ENCODE data around the gene TMEM60. TPM values are rescaled to one million over a fixed set of nuclear protein-coding genes. Genes with fewer than 3 reads are reported as not detected.

Gene TMEM60
- polyA plus RNA-seq, 1 donor from 2014 or later: 29.3 TPM

DNA sequence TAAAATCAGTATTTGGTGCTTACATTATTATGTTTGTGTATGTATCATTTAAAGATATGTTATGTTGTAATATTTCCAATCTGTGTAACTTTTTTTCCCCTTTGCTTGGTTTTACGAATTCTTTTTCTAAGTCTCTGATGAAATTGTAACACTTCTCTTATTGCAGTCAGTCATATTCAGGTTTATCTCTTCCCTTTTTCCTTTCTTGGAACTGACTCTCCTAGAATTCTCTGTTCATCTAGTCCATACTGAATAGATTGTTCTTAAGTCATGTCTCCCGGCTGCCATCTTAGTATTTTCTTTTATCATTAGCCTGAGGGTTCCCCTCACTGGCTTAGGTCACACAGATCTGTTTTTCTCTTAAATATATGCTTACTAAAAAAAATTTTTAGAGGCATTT is 45.0 kb upstream of the TMEM60 start:
- Histone ChIP-seq H3K9ac (ENCODE audit: low read length) (no peak overlapping the region), H3K4me2 (ENCODE audit: low read length) (no peak overlapping the region), H4K20me1 (ENCODE audit: insufficient read depth) (no peaks in the 10 kb centered on the region), H3K36me3 (ENCODE audit: insufficient read depth, low read length) (no peaks in the 10 kb centered on the region), H3K4me3 (ENCODE audit: low read length) (no peak overlapping the region), H3K9me3 (ENCODE audit: low read length) (no peaks in the 10 kb centered on the region), H2AFZ (ENCODE audit: low read depth, low read length) (no peak overlapping the region), H3K9me2 (ENCODE audit: insufficient read depth, low read length) (no peaks in the 10 kb centered on the region), H3K27me3 (ENCODE audit: insufficient read depth, low read depth, low read length) (no peaks in the 10 kb centered on the region), H3F3A (ENCODE audit: insufficient read depth, low read length, poor library complexity, severe bottlenecking) (no peaks in the 10 kb centered on the region), H3K79me2 (replicated peaks; ENCODE audit: insufficient read depth, low read length) (no peaks in the 10 kb centered on the region), H3K27ac (ENCODE audit: low read length) (no peak overlapping the region)
- TF ChIP-seq, protein P1, sequence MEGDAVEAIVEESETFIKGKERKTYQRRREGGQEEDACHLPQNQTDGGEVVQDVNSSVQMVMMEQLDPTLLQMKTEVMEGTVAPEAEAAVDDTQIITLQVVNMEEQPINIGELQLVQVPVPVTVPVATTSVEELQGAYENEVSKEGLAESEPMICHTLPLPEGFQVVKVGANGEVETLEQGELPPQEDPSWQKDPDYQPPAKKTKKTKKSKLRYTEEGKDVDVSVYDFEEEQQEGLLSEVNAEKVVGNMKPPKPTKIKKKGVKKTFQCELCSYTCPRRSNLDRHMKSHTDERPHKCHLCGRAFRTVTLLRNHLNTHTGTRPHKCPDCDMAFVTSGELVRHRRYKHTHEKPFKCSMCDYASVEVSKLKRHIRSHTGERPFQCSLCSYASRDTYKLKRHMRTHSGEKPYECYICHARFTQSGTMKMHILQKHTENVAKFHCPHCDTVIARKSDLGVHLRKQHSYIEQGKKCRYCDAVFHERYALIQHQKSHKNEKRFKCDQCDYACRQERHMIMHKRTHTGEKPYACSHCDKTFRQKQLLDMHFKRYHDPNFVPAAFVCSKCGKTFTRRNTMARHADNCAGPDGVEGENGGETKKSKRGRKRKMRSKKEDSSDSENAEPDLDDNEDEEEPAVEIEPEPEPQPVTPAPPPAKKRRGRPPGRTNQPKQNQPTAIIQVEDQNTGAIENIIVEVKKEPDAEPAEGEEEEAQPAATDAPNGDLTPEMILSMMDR (IDR thresholded peaks at IDR 0.05; ENCODE audit: poor library complexity, severe bottlenecking): no peak
- TF ChIP-seq RAD21 (conservative IDR thresholded peaks at IDR 0.05) (no peak), EP300 (conservative IDR thresholded peaks at IDR 0.05; ENCODE audit: poor library complexity, severe bottlenecking) (no peak), TAF1 (IDR thresholded peaks at IDR 0.05; ENCODE audit: low read depth) (no peak), POLR2AphosphoS5 (IDR thresholded peaks at IDR 0.05) (no peak), MXI1 (conservative IDR thresholded peaks at IDR 0.05; ENCODE audit: poor library complexity, severe bottlenecking) (no peak), SMC3 (conservative IDR thresholded peaks at IDR 0.05; ENCODE audit: poor library complexity) (no peak), EZH2 (IDR thresholded peaks at IDR 0.05; ENCODE audit: borderline replicate concordance, insufficient read depth, low read length, poor library complexity, severe bottlenecking) (no peak)
- TF ChIP-seq, protein P2, sequence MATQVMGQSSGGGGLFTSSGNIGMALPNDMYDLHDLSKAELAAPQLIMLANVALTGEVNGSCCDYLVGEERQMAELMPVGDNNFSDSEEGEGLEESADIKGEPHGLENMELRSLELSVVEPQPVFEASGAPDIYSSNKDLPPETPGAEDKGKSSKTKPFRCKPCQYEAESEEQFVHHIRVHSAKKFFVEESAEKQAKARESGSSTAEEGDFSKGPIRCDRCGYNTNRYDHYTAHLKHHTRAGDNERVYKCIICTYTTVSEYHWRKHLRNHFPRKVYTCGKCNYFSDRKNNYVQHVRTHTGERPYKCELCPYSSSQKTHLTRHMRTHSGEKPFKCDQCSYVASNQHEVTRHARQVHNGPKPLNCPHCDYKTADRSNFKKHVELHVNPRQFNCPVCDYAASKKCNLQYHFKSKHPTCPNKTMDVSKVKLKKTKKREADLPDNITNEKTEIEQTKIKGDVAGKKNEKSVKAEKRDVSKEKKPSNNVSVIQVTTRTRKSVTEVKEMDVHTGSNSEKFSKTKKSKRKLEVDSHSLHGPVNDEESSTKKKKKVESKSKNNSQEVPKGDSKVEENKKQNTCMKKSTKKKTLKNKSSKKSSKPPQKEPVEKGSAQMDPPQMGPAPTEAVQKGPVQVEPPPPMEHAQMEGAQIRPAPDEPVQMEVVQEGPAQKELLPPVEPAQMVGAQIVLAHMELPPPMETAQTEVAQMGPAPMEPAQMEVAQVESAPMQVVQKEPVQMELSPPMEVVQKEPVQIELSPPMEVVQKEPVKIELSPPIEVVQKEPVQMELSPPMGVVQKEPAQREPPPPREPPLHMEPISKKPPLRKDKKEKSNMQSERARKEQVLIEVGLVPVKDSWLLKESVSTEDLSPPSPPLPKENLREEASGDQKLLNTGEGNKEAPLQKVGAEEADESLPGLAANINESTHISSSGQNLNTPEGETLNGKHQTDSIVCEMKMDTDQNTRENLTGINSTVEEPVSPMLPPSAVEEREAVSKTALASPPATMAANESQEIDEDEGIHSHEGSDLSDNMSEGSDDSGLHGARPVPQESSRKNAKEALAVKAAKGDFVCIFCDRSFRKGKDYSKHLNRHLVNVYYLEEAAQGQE (IDR thresholded peaks at IDR 0.05; ENCODE audit: borderline replicate concordance): no peak

DNA sequence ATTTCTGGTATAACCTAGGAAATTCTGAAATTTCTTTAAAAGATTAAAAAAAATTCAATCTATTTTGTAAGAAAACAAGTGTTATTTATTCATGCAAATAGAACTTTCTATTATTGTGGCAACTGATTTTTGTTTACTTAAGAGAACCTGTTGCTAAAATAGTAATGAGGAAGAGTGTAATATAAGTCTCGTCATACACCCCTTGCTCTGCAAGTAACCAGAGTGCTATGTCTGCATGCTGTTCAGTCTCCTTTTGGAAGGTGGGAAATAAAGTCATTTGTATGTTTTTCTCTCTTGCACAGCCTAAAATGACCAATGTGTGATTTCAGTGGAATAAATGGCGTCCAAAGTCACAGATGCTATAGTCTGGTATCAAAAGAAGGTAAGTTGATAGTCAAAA is 41.7 kb upstream of the TMEM60 start:
- no peaks in the 10 kb centered on the region for H3K36me3 ChIP-seq (ENCODE audit: insufficient read depth, low read length)
- H3K9me2 ChIP-seq (ENCODE audit: insufficient read depth, low read length): no peaks in the 10 kb centered on the region
- no peak overlapping the region for H3K4me3 ChIP-seq (ENCODE audit: low read length)
- H3K9me3 ChIP-seq (ENCODE audit: low read length): no peaks in the 10 kb centered on the region
- no peaks in the 10 kb centered on the region for H4K20me1 ChIP-seq (ENCODE audit: insufficient read depth)
- peaks cover 3% of the 10 kb centered on the region for H3K79me2 ChIP-seq (replicated peaks; ENCODE audit: insufficient read depth, low read length)
- no peak overlapping the region for H3K4me2 ChIP-seq (ENCODE audit: low read length)
- no peak overlapping the region for H3K27ac ChIP-seq (ENCODE audit: low read length)
- no peak overlapping the region for H2AFZ ChIP-seq (ENCODE audit: low read depth, low read length)
- H3F3A ChIP-seq (ENCODE audit: insufficient read depth, low read length, poor library complexity, severe bottlenecking): no peaks in the 10 kb centered on the region
- no peak for TF ChIP-seq MXI1 (conservative IDR thresholded peaks at IDR 0.05; ENCODE audit: poor library complexity, severe bottlenecking)
- TF ChIP-seq EZH2 (IDR thresholded peaks at IDR 0.05; ENCODE audit: borderline replicate concordance, insufficient read depth, low read length, poor library complexity, severe bottlenecking): no peak
- no peak for TF ChIP-seq EP300 (conservative IDR thresholded peaks at IDR 0.05; ENCODE audit: poor library complexity, severe bottlenecking)
- TF ChIP-seq POLR2AphosphoS5 (IDR thresholded peaks at IDR 0.05): no peak
- TF ChIP-seq SMC3 (conservative IDR thresholded peaks at IDR 0.05; ENCODE audit: poor library complexity): no peak
- TF ChIP-seq RAD21 (conservative IDR thresholded peaks at IDR 0.05): no peak
- TF ChIP-seq, protein P2 (IDR thresholded peaks at IDR 0.05; ENCODE audit: borderline replicate concordance): no peak
- no peak for TF ChIP-seq TAF1 (IDR thresholded peaks at IDR 0.05; ENCODE audit: low read depth)
- TF ChIP-seq, protein P1 (IDR thresholded peaks at IDR 0.05; ENCODE audit: poor library complexity, severe bottlenecking): no peak
- H3K27me3 ChIP-seq (ENCODE audit: insufficient read depth, low read depth, low read length): no peaks in the 10 kb centered on the region
- H3K9ac ChIP-seq (ENCODE audit: low read length): no peak overlapping the region
